B cell (primary cell): Measurements from ENCODE around the gene SASH1.

ENCODE experiments used
- EZH2 ChIP-seq: IDR thresholded peaks from 2 replicates; pipeline ENCODE4 v1.6.1; 2012; ENCODE audit warnings: borderline replicate concordance, low read depth, mild to moderate bottlenecking, moderate library complexity, low read length; ENCODE audit not compliant: insufficient read depth, poor library complexity, severe bottlenecking
- TF ChIP-seq, protein P1 (sequence below): fragments of 200-600 bp; IDR thresholded peaks from one replicate; pipeline ENCODE4 v1.8.0; 2022; ENCODE audit warnings: antibody characterized with exemption, mild to moderate bottlenecking

DNA sequence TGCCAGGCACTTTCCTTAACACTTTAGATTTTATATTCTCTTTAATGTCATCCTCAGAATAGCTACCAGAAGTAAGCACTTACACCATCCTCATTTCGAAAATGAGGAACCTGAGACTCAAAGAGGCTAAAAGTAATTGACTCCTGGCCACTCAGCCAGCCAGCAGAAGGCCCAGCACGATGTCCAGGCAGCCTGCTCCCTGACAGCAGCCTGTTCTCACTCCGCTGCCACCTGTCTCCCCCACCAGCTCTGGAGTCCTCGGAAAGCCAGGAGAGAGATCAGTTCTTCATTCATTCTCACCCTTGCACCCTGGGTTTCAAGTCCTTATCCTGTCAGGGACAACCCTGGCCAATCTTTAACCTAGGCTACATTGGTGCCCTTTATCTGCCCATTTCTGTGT, 174.0 kb downstream of the SASH1 start:
- TF ChIP-seq, protein P1, sequence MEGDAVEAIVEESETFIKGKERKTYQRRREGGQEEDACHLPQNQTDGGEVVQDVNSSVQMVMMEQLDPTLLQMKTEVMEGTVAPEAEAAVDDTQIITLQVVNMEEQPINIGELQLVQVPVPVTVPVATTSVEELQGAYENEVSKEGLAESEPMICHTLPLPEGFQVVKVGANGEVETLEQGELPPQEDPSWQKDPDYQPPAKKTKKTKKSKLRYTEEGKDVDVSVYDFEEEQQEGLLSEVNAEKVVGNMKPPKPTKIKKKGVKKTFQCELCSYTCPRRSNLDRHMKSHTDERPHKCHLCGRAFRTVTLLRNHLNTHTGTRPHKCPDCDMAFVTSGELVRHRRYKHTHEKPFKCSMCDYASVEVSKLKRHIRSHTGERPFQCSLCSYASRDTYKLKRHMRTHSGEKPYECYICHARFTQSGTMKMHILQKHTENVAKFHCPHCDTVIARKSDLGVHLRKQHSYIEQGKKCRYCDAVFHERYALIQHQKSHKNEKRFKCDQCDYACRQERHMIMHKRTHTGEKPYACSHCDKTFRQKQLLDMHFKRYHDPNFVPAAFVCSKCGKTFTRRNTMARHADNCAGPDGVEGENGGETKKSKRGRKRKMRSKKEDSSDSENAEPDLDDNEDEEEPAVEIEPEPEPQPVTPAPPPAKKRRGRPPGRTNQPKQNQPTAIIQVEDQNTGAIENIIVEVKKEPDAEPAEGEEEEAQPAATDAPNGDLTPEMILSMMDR = no peak
- no peak for TF ChIP-seq EZH2
